Measurements from ENCODE around the gene HMOX1.

DNA sequence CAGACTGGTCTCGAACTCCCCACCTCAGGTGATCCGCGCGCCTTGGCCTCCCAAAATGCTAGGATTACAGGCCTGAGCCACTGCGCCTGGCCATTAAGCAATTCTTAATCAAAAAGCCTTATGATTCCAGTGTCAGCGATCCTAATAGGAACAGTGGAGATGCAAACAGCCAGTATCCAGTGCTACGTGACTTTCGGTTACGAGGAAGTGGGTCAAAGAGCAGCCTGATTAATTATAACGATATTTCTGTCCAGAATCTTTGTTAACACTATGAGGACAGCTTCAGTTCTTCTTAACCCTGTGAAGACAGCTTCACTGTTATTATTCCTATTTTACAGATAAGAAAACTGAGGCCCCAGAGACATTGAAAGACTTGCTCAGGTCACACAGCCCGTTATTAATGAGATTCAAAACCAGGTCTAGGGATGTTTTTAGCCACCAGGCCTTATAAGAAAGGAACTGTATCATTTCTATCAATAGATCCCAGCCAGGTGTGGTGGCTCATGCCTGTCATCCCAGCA, 17.3 kb upstream of the HMOX1 start:
- no peak for TF ChIP-seq ELF3 (CRISPR knock-in tag; IDR thresholded peaks at IDR 0.05)
- TF ChIP-seq ZSCAN25 (CRISPR knock-in tag; IDR thresholded peaks at IDR 0.05): no peak
- no peak for TF ChIP-seq GATAD2A (CRISPR knock-in tag; IDR thresholded peaks at IDR 0.05)
- no peak for TF ChIP-seq EP300 (IDR thresholded peaks at IDR 0.05; ENCODE audit: low read depth in 2 of 2, low read length in 2 of 2)
- TF ChIP-seq EP300 (CRISPR knock-in tag; IDR thresholded peaks at IDR 0.05; ENCODE audit: borderline replicate concordance): no peak
- TF ChIP-seq, protein P1, sequence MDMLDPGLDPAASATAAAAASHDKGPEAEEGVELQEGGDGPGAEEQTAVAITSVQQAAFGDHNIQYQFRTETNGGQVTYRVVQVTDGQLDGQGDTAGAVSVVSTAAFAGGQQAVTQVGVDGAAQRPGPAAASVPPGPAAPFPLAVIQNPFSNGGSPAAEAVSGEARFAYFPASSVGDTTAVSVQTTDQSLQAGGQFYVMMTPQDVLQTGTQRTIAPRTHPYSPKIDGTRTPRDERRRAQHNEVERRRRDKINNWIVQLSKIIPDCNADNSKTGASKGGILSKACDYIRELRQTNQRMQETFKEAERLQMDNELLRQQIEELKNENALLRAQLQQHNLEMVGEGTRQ (IDR thresholded peaks at IDR 0.05; ENCODE audit: low read depth, low read length): no peak
- TF ChIP-seq, protein P1 (CRISPR knock-in tag; IDR thresholded peaks at IDR 0.05; ENCODE audit: borderline replicate concordance): no peak
- TF ChIP-seq, protein P2, sequence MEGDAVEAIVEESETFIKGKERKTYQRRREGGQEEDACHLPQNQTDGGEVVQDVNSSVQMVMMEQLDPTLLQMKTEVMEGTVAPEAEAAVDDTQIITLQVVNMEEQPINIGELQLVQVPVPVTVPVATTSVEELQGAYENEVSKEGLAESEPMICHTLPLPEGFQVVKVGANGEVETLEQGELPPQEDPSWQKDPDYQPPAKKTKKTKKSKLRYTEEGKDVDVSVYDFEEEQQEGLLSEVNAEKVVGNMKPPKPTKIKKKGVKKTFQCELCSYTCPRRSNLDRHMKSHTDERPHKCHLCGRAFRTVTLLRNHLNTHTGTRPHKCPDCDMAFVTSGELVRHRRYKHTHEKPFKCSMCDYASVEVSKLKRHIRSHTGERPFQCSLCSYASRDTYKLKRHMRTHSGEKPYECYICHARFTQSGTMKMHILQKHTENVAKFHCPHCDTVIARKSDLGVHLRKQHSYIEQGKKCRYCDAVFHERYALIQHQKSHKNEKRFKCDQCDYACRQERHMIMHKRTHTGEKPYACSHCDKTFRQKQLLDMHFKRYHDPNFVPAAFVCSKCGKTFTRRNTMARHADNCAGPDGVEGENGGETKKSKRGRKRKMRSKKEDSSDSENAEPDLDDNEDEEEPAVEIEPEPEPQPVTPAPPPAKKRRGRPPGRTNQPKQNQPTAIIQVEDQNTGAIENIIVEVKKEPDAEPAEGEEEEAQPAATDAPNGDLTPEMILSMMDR (CRISPR knock-in tag; IDR thresholded peaks at IDR 0.05): no peak
- TF ChIP-seq ERF (CRISPR knock-in tag; IDR thresholded peaks at IDR 0.05): no peak
- no peak for TF ChIP-seq ZBTB42 (CRISPR knock-in tag; IDR thresholded peaks at IDR 0.05)
- TF ChIP-seq BRD4 (CRISPR knock-in tag; IDR thresholded peaks at IDR 0.05): no peak
- TF ChIP-seq ZBTB8A (CRISPR knock-in tag; IDR thresholded peaks at IDR 0.05; ENCODE audit: borderline replicate concordance, low read depth): no peak
- no peak for TF ChIP-seq TP53 (CRISPR knock-in tag; conservative IDR thresholded peaks at IDR 0.05)
- TF ChIP-seq EZH2 (conservative IDR thresholded peaks at IDR 0.05; ENCODE audit: low read depth, low read length): no peak
